Osteoblast (primary cell): ENCODE data around the gene TNK2. TPM values are rescaled to one million over a fixed set of nuclear protein-coding genes. Genes with fewer than 3 reads are reported as not detected.

Experiments used
- DNase-seq: peaks from one replicate; pipeline ENCODE4 v3.0.0; 2011; ENCODE audit warnings: low spot score, mixed read lengths; ENCODE audit not compliant: insufficient read length; ENCODE audit errors: missing footprints
- H2AFZ ChIP-seq: 2 replicates; pipeline ENCODE4 v1.6.0; 2011; ENCODE audit warnings: mild to moderate bottlenecking, low read length
- H3K27ac ChIP-seq: 2 replicates; pipeline ENCODE4 v1.5.1; 2011; ENCODE audit warnings: mild to moderate bottlenecking, low read depth, low read length, moderate library complexity
- H3K27me3 ChIP-seq: 2 replicates; pipeline ENCODE4 v1.6.0; 2012; ENCODE audit warnings: mild to moderate bottlenecking, control low read depth, inconsistent platforms, low read length, moderate library complexity; ENCODE audit not compliant: insufficient read depth
- H3K36me3 ChIP-seq: 2 replicates; pipeline ENCODE4 v1.5.1; 2011; ENCODE audit warnings: mild to moderate bottlenecking, low read length, control low read depth, moderate library complexity; ENCODE audit not compliant: insufficient read depth
- H3K4me1 ChIP-seq: 2 replicates; pipeline ENCODE4 v1.5.1; 2011; ENCODE audit warnings: mild to moderate bottlenecking, low read length, control low read depth, moderate library complexity; ENCODE audit not compliant: insufficient read depth
- H3K4me2 ChIP-seq: 2 replicates; pipeline ENCODE4 v1.6.0; 2011; ENCODE audit warnings: mild to moderate bottlenecking, low read length; ENCODE audit not compliant: insufficient read depth
- H3K4me3 ChIP-seq: fragments of 200-600 bp; sonication (generic); 3 replicates; pipeline ENCODE4 v1.5.1; 2012; ENCODE audit warnings: mild to moderate bottlenecking, low read length, inconsistent platforms; ENCODE audit not compliant: insufficient read depth
- H3K79me2 ChIP-seq: 2 replicates; pipeline ENCODE4 v1.6.0; 2012; ENCODE audit warnings: mild to moderate bottlenecking, low read length, control low read depth, inconsistent platforms; ENCODE audit not compliant: insufficient read depth
- H3K9me3 ChIP-seq: 2 replicates; pipeline ENCODE4 v1.5.1; 2011; ENCODE audit warnings: low read depth, low read length, control low read depth
- H4K20me1 ChIP-seq: 2 replicates; pipeline ENCODE4 v1.6.0; 2012; ENCODE audit warnings: mild to moderate bottlenecking, low read length, control low read depth; ENCODE audit not compliant: insufficient read depth
- CTCF ChIP-seq: IDR thresholded peaks from 2 replicates; pipeline ENCODE4 v1.5.1; 2011; ENCODE audit warnings: mild to moderate bottlenecking, low read depth, low read length, moderate library complexity; ENCODE audit errors: extremely low read depth
- total RNA-seq: library from RNA; depleted of rRNA; stranded (reverse); fragments of >200 nt; gene quantifications from 2 replicates; pipeline ENCODE4 v1.2.3, GENCODE V29; 2012

The TNK2 gene
- total RNA-seq, 1 donor = 11.6 TPM

DNA sequence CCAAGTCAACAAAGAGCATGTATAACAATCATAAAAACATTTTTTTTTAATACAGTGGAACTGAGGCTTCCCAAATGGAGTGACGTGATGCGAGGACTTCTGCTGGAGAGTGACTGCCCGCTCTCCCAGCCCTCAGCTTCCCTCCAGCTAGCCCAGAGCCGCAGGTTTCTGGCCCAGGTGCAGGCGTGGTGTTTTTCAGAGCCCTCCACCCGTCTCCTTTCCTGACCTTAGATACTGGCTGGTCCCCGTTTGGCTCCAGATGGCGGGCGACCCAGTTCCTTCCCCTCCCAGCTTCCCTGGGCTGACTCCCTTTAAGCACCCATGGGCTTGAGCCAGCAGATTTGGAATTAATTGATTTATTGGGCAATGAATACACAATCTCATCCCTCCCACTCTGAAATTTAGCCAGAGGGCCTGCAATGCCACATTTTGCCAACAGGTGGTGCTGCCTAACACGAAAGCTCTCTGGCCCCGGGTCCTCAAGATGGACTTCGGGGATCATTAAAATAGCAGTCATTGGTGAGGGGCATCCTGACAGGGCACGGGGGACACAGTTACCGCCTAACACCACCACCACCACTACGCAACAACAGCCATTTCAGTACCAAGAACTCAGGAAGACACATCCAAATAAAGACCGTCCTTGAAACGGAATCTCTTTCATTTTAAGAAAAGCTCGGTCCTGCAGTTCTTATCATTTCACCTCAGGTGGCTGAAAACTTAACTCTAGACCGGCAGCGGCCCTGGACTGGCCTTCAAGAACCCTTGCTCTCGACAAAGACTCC, 49.1 kb downstream of the TNK2 start:
- Histone ChIP-seq H3K36me3 (no peaks in the 10 kb centered on the region), H3K9me3 (no peaks in the 10 kb centered on the region), H2AFZ (peak overlapping the region; percentile 36), H3K79me2 (no peaks in the 10 kb centered on the region), H3K4me1 (peaks cover 5% of the 10 kb centered on the region), H3K27ac (no peak overlapping the region), H3K4me3 (peak overlapping the region; percentile 16), H4K20me1 (no peaks in the 10 kb centered on the region), H3K27me3 (peaks cover 3% of the 10 kb centered on the region), H3K4me2 (peak overlapping the region; percentile 64)
- peak; percentile 99 for TF ChIP-seq CTCF
- peak; percentile 96 for DNase-seq

GRCh38 chr3:195856410-195857084, 51.8 kb downstream of the TNK2 start:
- DNase-seq = peak; percentile 48
- H3K9me3 ChIP-seq = no peaks in the 10 kb centered on the region
- H4K20me1 ChIP-seq = no peaks in the 10 kb centered on the region
- TF ChIP-seq CTCF = no peak
- H3K27me3 ChIP-seq = peaks cover 3% of the 10 kb centered on the region
- no peaks in the 10 kb centered on the region for H3K79me2 ChIP-seq
- H2AFZ ChIP-seq = no peak overlapping the region
- no peak overlapping the region for H3K4me3 ChIP-seq
- H3K36me3 ChIP-seq = no peaks in the 10 kb centered on the region
- no peak overlapping the region for H3K27ac ChIP-seq
- no peaks in the 10 kb centered on the region for H3K4me1 ChIP-seq
- no peak overlapping the region for H3K4me2 ChIP-seq

DNA sequence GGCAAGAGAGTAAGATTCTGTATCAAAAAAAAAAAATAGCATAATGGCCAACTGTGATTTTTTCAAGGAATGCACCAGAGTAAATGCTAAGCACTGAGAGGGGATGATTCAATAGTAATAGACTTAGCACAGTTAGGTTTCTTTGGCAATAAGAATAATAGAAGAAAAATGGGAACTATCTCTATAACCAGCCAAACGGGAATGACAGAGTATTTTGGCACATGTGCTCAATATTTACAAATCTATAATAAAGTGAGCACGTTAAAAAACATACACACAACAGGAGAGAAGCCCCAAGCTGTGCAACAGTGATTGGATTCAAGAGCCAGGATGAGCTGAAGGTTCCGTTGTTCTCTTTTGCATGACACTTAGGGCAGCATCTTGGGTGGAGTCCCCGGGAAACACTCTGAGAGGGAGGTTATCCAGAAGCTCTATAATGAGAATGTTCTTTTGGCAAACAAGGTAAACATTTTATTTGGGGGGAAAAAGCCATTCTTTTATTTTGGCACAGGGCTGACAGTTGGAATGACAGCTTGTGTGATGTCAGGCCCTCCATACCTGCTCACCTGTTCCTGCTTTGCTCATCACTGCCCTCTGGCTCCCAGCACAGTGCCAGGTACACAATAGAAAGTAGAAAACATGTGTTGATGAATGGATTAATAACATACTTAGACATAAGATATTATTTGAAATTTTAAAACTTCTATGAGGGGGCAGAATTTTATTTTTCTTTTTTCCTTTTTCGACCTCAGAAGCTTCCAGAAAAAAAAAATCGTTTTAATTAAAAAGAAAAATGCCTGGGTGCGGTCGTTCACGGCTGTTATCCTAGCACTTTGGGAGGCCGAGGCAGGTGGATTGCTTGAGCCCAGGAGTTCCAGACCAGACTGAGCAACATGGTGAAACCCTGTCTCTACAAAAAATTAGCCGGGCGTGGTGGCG, 52.6 kb downstream of the TNK2 start:
- peak; percentile 83 for DNase-seq
- H3K4me3 ChIP-seq = no peak overlapping the region
- H3K79me2 ChIP-seq = no peaks in the 10 kb centered on the region
- H3K36me3 ChIP-seq = no peaks in the 10 kb centered on the region
- no peak overlapping the region for H3K27ac ChIP-seq
- H4K20me1 ChIP-seq = no peaks in the 10 kb centered on the region
- H3K9me3 ChIP-seq = no peaks in the 10 kb centered on the region
- no peak overlapping the region for H2AFZ ChIP-seq
- peaks cover 3% of the 10 kb centered on the region for H3K4me1 ChIP-seq
- H3K27me3 ChIP-seq = peaks cover 3% of the 10 kb centered on the region
- H3K4me2 ChIP-seq = no peak overlapping the region
- no peak for TF ChIP-seq CTCF
